DMS79 (cell line): ENCODE measurements around the gene ZNF805.
"Not testable (repeated sequence)": the region's sequence is repeated elsewhere in the genome, so short reads cannot be mapped to it uniquely, and the experiment has no call there.

ENCODE experiments used
- DNase-seq: peaks from one replicate; lab custom pipeline; 2025; lab: John Stamatoyannopoulos, UW

The ZNF805 gene

GRCh38 chr19:57240311-57241090 lies at the start of gene ZNF805:
Gene ZNF805 (plus strand): TSS chr19:57240632. CDS start chr19:57240892, 260 bp downstream.
- peak; percentile 79 for DNase-seq

DNA sequence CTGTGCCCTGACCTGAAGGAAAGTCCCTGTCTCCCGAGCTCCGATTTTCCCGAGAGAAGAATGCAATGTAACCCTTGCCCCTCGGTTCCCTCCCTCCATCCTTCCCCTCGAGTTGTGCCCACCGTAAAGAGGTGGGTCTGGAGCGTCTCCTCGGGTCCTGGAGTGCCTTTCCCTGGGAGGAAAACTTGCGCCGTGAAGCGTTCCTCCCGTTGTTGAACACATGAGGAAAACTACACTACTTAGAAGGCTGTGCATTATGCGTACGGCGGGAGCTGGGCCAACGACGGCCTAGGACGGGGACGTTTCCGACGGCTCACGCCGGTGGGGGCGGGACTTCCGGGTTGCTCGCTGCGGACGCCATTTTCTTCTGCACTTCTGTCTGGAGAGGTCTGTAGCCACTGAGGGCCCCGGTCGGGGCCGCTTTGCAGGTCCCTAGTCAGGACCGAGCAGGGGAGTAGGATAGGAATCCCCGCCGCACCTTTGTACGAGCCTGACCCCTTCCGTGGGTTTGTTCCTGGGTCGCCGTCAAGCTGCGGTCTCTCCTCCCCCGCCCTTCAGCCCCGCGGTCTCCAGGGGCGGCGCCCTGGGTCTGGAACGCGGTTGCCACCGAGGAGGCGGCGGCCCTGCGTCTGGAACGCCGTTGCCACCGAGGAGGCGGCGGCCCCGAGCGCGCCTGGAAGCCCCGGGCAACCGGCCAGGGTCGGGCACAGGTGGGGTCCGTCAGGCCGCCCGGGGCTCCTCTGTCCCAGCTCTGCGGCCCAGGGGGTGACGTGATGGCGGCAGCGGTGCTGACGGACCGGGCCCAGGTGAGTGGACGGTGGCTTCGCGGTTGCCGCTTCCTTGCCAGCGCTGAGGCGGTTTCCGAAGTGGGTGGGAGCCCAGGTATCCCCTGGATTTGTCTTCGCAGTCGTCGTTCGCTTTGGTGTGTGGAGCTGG lies 49.0 kb upstream of the ZNF805 start, which contains the start of gene ZNF264:
Gene ZNF264, plus strand, starts transcription at position 360 of the 936 bp plus-strand sequence. Its CDS starts 414 bp downstream, at position 774.
- DNase-seq: peak; percentile 67

DNA sequence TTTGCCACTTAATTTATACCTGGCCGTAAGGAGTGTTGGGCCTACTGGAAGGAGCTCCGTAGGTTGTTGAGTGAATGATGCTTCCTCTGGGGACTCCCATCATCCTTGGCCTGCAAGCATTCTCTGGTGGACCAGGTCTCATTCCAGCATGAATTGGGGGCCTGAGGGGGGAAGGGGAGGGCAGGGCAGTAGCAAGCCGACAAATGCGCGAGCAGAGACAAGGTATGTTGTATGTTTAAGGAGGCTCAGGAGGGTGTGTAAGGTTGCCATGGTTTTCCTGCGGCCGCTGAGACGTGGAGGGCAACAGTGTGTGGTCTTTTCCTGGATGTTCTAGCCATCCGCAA lies 48.4 kb upstream of the ZNF805 start:
- DNase-seq: no peak

GRCh38 chr19:57192993-57193392 lies 47.4 kb upstream of the ZNF805 start:
- DNase-seq: no peak

DNA sequence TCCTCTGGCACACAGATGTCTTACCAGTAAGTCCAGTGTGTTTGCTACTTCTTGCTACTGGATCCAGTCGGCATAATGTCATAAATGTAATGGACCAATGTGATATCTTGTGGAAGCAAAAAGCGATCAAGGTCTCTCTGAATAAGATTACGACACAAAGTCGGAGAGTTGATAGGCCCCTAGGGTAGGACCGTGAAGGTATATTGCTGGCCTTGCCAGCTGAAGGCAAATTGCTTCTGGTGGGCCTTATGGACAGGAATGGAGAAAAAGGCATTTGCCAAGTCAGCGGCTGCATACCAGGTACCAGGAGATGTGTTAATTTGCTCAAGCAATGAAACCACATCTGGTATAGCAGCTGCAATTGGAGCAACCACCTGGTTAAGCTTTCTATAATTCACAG lies 42.6 kb upstream of the ZNF805 start:
- not testable (repeated sequence) for DNase-seq

- no peak for DNase-seq
Observed at GRCh38 chr19:57202160-57202559, 38.3 kb upstream of the ZNF805 start.

DNA sequence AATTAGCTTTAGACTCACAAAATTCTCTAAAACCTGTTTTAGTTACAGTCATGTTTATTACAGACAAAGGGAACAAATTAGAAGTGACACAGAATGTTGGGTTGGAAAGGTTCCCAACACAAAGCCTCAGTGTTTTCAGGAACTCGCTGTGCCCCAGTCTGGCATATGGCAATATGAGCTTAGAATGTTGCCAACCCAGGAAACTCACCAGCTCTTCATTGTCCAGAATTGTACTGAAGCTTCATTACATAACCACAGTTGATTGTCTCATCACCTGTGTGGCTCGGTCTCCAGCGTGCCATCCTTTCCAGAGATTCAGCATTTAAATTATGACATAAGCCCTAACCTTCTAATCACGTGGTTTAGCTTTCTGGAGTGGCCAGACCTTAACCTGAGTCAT lies 30.1 kb upstream of the ZNF805 start:
- DNase-seq: no peak

- no peak for DNase-seq
Observed at GRCh38 chr19:57212109-57212508, 28.3 kb upstream of the ZNF805 start.

- no peak for DNase-seq
Observed at GRCh38 chr19:57227502-57227901, 12.9 kb upstream of the ZNF805 start.

- no peak for DNase-seq
Observed at GRCh38 chr19:57231686-57232085, 8.7 kb upstream of the ZNF805 start.

DNA sequence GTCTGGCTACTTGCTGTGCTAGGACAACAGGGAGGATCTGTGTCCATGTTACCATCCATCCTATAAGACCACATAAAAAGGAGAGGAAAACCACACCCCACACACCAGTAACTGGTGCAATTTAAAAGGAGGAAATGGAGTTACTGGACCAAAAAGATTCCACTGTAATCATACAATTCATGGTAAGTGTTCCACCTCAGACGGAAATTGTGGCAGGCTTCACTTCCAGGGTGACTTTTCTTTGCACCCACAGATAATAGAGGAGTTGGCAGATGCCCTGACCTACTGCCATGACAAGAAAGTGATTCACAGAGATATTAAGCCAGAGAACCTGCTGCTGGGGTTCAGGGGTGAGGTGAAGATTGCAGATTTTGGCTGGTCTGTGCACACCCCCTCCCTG lies 7.2 kb upstream of the ZNF805 start:
- no peak for DNase-seq

DNA sequence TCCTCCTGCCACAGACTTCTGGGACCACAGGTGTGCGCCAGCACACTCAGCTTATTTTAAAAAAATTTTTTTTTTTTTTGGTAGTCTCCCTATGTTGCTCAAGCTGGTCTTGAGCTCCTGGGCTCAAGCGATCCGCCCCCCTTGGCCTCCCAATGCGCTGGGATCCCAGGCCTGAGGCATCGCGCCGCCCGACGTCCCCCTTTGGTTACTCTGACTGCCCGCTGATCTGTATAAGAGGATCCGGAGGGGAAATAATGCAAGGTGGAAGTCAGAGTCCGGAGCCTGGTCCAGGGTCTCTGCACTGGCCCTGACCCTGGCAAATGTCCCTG lies 486 bp upstream of the ZNF805 start:
- no peak for DNase-seq

- no peak for DNase-seq
Observed at GRCh38 chr19:57241176-57241575, 744 bp downstream of the ZNF805 start.

GRCh38 chr19:57242821-57243220 lies 2.4 kb downstream of the ZNF805 start:
- no peak for DNase-seq

GRCh38 chr19:57244513-57244912 lies 4.1 kb downstream of the ZNF805 start:
- no peak for DNase-seq

GRCh38 chr19:57245066-57245465 lies 4.6 kb downstream of the ZNF805 start:
- no peak for DNase-seq

DNA sequence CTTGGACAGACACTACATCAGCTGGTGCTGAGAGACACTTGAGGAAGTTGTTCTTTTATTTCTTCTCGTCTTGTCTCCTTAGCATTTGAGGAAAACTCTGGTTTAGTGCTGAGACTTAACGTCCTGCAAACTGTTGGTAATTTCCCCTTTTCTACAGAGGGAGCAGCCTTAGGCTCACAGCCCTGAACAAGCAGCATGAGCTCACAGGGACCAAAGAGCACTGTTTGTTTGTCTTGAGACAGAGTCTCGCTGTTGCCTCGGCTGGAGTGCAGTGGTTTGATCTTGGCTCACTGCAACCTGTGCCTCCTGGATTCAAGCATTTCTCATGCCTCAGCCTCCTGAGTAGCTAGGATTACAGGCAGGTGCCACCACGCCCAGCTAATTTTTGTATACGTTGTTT lies 5.5 kb downstream of the ZNF805 start:
- no peak for DNase-seq

- no peak for DNase-seq
Observed at GRCh38 chr19:57248646-57249045, 8.2 kb downstream of the ZNF805 start.

DNA sequence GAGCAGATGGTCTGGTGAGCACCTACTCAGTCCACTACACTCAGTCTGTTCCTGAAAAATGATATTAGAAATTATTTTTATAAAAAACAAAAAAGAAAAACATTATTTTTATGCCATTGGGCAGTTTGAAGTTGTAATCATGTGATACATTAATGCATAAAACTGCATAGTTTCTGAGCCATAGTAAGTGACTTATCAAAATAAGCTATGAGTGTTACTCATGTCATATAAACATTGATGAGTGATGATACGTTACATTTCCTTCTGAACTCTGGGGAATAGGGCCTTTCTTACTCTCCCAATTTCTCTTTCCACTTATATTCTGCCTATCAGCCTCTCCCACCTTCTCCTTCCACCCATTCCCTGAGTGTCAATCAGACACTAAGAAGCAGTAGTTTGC lies 8.9 kb downstream of the ZNF805 start:
- DNase-seq: no peak

- DNase-seq: not testable (repeated sequence)
Observed at GRCh38 chr19:57253767-57254166, 13.3 kb downstream of the ZNF805 start.

DNA sequence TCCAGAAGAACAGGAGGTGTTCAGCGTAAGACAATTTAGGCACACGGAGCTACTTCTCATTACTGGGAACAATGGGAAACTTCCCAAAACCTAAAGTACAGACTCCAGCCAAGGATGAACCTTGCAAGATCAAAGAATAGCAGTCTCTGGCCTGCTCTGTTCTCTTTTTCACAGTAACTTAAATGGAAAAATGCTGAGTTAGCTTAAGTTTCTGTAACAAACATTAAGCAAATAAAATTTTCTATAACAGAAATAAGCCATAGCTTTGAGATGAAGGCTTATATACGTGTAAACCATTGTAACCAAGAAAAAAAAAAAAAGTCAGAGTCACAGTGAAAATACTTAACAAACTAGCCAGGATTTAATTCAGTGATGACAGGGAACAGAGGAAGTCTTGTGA lies 21.6 kb downstream of the ZNF805 start:
- DNase-seq: no peak

- no peak for DNase-seq
Observed at GRCh38 chr19:57263244-57263741, 22.9 kb downstream of the ZNF805 start.

- no peak for DNase-seq
Observed at GRCh38 chr19:57267291-57267690, 26.9 kb downstream of the ZNF805 start.
